Epithelial cell of proximal tubule (primary cell): ENCODE results near the gene PIGQ. TPM values are rescaled to one million over a fixed set of nuclear protein-coding genes. Genes with fewer than 3 reads are reported as not detected.
A peak's percentile ranks its signal among the peaks of the same experiment; 100 is the strongest.

ENCODE experiments used
- DNase-seq: peaks from one replicate; pipeline ENCODE4 v3.0.0-alpha.2; 2011; ENCODE audit warnings: low read depth
- H3K4me3 ChIP-seq: 2 replicates; pipeline ENCODE4 v1.5.1; 2011; ENCODE audit warnings: low read depth, mild to moderate bottlenecking, low read length
- total RNA-seq: library from RNA; depleted of rRNA; stranded (reverse); fragments of >200 nt; gene quantifications from 2 replicates; pipeline ENCODE4 v1.2.3, GENCODE V29; 2015
- TF ChIP-seq, protein P1 (sequence below): conservative IDR thresholded peaks from 2 replicates; pipeline ENCODE4 v1.5.1; 2012; ENCODE audit warnings: low read depth, mild to moderate bottlenecking, low read length

The PIGQ gene
- total RNA-seq, 1 donor from 2014 or later, result 60.9 TPM

DNA sequence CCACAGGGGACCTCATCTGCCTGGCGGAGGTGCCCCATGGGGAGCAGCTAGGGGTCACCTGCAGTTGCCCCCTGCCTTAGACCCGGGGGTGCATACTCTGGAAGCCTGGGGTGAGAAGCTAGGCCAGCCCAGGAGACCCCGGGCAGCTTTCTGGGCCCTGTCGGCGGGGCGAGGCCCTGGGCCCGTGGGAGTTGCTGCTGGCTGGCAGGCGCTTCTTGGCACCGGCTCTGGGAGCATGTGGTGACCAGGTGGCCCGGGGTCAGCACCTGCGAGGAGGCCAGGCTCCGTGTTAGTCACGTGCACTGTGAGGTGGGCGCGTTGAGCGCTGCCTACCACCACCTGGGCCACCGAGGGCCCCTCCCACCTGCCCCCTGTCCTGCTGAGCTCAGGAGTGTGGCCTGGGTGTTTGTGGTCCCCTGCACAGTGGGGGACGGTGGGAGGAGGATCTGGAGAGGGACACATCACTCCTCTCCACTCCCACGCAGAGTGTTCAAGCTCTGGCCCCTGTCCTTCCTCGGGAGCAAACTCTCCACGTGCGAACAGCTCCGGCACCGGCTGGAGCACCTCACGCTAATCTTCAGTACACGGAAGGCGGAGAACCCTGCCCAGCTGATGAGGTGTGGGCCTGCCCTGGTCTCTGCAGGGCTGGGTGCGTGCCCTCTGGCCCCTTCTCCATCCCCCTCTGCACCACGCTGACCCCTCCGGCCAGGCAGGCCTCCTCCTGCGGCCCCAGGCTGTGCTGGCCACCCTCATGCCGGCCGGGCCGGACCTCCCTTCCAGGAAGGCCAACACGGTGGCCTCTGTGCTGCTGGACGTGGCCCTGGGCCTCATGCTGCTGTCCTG lies 5.8 kb downstream of the PIGQ start:
- DNase-seq, result no peak
- no peak overlapping the region for H3K4me3 ChIP-seq
- TF ChIP-seq, protein P1, sequence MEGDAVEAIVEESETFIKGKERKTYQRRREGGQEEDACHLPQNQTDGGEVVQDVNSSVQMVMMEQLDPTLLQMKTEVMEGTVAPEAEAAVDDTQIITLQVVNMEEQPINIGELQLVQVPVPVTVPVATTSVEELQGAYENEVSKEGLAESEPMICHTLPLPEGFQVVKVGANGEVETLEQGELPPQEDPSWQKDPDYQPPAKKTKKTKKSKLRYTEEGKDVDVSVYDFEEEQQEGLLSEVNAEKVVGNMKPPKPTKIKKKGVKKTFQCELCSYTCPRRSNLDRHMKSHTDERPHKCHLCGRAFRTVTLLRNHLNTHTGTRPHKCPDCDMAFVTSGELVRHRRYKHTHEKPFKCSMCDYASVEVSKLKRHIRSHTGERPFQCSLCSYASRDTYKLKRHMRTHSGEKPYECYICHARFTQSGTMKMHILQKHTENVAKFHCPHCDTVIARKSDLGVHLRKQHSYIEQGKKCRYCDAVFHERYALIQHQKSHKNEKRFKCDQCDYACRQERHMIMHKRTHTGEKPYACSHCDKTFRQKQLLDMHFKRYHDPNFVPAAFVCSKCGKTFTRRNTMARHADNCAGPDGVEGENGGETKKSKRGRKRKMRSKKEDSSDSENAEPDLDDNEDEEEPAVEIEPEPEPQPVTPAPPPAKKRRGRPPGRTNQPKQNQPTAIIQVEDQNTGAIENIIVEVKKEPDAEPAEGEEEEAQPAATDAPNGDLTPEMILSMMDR, result no peak

DNA sequence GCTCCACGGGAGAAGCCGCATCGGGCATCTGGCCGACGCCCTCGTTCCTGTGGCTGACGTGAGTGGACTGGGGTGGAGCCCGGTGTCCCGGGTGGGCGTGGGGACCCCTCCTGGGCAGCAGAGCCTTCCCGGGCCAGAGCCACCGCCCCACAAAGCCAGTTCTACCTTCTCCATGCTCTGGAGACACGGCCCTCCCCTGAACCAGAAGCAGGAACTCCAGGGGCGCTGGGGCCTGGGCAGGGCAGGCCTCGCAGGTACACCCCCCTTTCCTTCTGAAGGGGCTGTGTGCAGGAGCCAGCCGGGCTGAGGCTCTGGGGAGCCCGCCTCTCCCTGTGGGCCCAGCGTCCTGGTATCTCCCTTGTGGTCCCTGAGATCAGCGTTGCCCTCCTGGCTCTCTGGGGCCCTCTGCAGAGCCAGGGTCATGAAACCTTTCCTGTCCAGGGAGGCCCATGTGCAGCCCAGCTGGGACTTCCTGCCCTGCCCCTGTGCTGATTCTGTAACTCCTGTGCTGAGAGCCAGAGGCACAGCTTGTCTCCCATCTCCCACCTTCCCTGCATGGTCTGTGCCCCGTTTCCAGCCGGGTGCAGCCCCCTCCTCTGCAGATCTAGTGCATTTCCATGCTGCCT lies 6.5 kb downstream of the PIGQ start:
- H3K4me3 ChIP-seq, result no peak overlapping the region
- no peak for DNase-seq
- TF ChIP-seq, protein P1, result no peak

DNA sequence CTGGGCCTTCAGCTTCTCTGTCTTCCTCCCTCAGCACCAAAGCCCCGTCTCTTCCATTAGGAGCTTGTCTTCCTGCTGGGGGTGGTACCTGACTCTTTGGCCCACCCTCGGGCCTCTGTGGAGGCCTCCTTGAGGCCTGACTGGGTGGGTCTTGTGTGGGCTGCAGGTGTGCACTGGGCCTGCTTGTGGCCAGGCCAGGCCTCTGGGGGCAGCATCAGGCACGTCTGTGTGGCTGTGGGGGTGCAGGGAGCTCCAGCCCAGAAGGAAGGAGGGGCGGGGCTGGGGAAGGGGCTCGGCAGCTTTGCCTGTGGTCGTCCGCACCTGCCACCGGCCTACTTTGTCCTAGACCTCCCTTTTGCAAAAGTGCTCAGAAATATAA lies 7.0 kb downstream of the PIGQ start:
- H3K4me3 ChIP-seq, result no peak overlapping the region
- DNase-seq, result no peak
- TF ChIP-seq, protein P1, result no peak

DNA sequence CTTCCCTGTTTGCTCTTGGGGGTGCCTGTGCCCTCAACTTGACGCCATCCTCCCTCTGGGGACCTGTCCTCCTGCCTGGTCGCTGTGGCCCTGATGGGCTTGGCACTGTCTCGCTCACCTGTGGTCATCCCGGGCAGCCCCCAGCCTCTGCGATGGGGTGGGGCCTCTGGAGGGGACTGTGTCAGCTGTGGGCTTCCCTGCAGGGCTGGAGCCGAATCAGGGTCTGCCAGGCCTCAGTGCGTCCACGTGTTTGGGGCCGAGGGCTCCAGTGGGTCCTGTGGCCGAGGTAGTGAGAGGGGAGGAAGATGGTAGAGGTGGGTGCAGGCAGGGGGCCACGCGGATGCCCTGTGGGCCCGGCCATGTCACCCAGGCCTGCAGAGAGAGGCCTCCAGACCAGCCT lies 8.0 kb downstream of the PIGQ start:
- H3K4me3 ChIP-seq, result no peak overlapping the region
- TF ChIP-seq, protein P1, result no peak
- no peak for DNase-seq

DNA sequence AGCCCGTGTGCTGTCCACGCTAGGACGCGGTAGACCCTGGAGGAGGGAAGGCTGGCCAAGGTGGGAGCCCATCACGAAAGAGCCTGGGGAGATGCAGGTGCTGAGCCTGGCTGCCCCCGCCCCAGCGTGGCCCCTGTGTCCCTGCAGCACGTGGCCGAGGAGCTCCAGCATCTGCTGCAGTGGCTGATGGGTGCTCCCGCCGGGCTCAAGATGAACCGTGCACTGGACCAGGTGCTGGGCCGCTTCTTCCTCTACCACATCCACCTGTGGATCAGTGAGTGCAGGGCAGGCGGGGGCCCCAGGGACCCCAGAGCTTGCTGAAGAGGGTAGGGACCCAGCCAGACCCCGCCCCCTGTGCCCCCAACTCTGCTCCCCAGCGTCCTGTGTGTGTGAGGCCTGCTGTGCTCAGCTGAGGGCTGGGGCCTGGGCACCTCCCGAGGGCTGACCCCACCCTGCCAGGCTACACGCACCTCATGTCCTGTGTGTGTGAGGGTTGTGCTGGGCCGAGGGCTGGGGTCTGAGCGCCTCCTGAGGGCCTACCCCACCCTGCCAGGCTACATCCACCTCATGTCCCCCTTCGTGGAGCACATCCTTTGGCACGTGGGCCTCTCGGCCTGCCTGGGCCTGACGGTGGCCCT lies 8.6 kb downstream of the PIGQ start:
- no peak overlapping the region for H3K4me3 ChIP-seq
- DNase-seq, result no peak
- TF ChIP-seq, protein P1, result no peak

DNA sequence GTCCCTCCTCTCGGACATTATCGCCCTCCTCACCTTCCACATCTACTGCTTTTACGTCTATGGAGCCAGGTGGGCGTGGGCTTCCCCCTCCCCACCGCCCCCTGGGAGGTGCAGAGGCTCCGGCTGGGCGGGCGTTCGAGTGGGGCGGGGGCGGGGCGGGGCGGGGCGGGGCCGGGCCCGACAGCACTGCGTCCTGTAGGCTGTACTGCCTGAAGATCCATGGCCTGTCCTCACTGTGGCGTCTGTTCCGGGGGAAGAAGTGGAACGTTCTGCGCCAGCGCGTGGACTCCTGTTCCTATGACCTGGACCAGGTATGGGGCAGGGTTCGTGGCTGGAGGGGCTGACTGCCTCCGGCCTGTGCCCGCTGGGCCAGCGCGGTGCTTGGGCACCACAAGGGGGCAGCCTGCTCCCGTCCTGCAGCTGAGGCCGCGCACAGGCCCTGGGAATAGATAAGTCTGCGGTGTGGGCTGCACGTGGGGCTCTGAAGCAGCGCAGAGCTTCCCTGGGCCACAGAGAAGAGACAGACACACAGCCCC lies 9.2 kb downstream of the PIGQ start:
- no peak for DNase-seq

More for the DNA sequence above, 9.2 kb downstream of the PIGQ start:
- H3K4me3 ChIP-seq, result no peak overlapping the region
- TF ChIP-seq, protein P1, result peak; percentile 78
